Measurements from ENCODE around the gene YIPF6.
"Not testable (repeated sequence)": the region's sequence is repeated elsewhere in the genome, so short reads cannot be mapped to it uniquely, and the experiment has no call there.

Gene YIPF6, protein sequence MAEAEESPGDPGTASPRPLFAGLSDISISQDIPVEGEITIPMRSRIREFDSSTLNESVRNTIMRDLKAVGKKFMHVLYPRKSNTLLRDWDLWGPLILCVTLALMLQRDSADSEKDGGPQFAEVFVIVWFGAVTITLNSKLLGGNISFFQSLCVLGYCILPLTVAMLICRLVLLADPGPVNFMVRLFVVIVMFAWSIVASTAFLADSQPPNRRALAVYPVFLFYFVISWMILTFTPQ

DNA sequence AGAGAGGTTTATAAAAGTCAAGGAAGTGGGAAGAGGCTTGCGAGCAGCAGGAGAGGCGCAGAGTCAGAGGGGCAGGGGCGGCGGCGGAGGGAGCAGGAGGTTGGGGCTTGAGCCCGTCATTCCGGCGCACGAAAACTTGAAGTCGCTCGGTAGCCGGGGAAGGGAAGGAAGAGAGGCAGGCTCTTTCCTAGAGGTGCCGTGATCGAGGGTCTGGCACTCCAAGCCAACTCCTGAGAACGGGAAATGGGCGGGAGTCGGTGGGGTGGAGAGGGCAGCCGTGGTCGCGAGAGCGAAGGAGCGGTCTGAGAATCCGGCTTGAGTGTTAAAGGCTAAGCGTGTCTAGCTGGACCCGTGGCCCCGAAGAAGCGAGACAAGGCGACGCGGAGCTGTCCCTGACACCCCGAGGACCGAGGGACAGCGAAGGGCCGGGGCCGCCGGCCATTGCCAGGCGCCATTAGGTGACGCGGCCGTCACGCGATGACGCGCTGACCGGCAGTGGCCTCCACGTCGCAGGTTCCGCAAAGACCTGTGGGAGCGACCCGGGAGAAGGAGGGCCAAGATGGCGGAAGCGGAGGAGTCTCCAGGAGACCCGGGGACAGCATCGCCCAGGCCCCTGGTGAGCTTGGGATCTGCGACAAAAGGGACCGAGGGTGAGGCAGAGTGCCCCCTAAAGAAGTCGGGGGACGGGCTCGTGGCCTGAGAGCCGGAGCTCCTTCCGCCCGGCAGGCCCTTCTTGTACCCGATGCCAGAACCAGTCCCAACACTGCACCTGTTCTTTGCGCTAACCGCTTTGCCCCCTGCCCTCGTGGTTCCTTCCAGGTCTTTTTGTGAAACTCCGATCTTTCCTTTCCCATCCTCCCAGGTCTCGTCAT is at the start of gene YIPF6:
TSS of gene YIPF6 (plus strand) at position 544 of the 872 bp plus-strand sequence. CDS start at position 560, 16 bp downstream.
- DNase-seq: peak; percentile 57

GRCh38 chrX:68451720-68452119 is 47.1 kb upstream of the YIPF6 start:
- no peak for DNase-seq

DNA sequence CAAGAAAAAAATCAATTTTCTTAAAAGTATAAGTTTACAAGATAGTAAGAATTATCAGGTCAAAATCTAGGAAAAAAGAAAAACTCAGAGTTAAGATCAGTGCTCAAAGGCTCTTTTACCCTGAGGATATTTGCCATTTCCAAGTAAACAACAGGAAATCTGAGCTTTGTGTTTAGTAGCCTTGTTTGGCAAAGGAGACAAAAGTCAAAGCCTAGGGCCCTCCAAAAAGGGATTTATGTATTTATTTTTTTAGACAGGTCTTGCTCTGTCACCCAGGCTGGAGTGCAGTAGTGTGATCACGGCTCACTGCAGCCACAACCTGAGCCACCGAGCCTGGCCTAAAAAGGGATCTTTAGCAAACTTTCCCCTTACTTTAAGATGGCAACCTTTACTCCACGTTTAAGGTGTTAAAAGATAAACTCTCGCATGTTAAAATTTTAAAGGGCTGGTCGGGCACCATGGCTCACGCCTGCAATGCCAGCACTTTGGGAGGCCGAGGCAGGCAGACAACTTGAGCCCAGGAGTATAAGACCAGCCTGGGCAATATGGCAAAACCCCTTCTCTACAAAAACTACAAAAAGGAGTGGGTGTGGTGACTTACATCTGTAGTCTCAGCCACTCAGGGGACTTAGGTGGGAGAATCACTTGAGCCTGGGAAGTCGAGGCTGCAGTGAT is 44.2 kb upstream of the YIPF6 start:
- DNase-seq: no peak

- DNase-seq: no peak
Observed at GRCh38 chrX:68455151-68455510, 43.7 kb upstream of the YIPF6 start.

DNA sequence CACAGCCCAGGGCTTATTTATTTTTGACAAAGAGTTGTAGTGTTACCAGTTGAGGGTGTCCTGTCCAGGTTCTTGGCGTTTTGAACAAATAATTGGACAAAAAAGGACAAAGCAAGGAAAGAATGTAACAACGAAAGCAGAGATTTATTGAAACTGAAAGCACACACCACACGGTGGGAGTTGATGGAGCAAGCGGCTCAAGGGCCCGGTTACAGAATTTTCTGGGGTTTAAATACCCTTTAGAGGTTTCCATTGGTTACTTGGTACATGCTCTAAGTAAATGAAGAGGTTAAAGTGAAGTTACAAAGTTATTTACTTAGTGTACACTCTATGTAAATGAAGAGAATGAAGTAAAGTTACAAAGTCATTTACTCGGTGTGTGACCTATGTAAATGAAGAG is 37.8 kb upstream of the YIPF6 start:
- DNase-seq: no peak

DNA sequence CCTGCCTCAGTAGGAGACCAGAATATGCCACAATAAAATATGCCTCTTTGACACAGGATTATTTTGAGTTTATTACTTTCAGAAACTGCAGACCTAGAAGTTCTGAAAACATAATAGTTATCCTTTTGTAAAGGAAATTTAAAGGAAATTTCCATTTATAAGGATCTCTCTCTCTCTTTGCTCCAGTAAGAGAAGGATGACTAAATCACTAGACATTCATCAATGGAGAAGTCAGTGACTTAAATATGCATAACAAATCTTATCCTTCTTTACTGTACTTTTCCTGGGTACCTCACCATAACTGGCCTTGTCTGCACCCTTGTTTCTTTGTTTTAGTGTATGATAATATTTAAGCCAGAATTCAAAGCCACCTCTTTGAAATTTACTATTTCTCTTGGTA is 37.3 kb upstream of the YIPF6 start:
- DNase-seq: peak; percentile 7

DNA sequence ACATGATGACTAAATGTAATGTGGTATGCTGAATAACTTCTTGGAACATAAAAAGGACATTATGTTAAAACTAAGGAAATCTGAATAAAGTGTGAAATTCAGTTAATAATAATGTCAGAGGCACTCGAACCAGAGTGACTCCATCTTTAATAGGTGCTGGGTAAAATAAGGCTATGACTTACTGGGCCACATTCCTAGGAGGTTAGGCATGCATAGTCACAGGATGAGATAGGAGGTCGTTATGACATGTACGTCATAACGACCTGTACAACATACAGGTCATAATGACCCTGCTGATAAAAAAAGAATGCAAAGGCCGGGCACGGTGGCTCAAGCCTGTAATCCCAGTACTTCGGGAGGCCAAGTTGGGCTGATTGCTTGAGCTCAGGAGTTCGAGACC is 36.7 kb upstream of the YIPF6 start:
- peak; percentile 36 for DNase-seq

GRCh38 chrX:68462653-68463052 is 36.2 kb upstream of the YIPF6 start:
- DNase-seq: peak; percentile 37

DNA sequence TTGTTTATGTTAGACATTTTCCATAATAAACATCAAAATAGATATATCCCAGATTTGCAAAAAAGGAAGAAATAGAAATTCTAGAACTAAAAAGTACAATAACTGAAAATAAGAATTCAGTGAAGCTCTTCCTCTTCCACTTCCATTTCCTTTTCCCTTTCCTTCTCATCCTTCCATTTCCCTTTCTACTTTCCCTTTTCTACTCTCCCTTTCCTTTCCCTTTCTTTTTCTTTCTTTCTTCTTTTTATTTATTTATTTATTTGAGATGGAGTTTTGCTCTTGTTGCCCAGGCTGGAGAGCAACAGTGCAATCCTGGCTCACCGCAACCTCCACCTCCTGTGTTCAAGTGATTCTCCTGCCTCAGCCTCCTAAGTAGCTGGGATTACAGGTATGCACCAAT is 35.0 kb upstream of the YIPF6 start:
- no peak for DNase-seq

- DNase-seq: no peak
Observed at GRCh38 chrX:68464796-68465195, 34.1 kb upstream of the YIPF6 start.

GRCh38 chrX:68480969-68481368 is 17.9 kb upstream of the YIPF6 start:
- DNase-seq: no peak

GRCh38 chrX:68486198-68486597 is 12.7 kb upstream of the YIPF6 start:
- not testable (repeated sequence) for DNase-seq

- DNase-seq: no peak
Observed at GRCh38 chrX:68487254-68487653, 11.6 kb upstream of the YIPF6 start.

DNA sequence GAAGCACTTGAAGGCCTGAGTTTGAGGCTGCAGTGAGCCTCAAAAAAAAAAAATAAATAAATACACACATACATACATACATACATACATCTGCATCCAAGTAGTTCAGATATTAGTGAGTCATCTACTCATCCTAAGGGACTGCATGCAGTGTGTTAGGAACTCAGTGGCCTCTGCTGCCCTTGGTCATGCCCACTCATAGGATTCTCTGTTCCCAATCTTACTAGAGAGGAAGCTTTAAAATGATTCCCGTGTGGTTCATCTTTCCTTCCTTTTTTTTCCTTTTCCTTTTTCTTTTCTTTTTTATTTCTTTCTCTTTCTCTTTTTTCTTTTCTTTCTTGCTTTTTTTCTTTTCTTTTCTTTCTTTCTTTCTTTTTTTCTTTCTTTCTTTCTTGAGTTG is 10.9 kb upstream of the YIPF6 start:
- no peak for DNase-seq

DNA sequence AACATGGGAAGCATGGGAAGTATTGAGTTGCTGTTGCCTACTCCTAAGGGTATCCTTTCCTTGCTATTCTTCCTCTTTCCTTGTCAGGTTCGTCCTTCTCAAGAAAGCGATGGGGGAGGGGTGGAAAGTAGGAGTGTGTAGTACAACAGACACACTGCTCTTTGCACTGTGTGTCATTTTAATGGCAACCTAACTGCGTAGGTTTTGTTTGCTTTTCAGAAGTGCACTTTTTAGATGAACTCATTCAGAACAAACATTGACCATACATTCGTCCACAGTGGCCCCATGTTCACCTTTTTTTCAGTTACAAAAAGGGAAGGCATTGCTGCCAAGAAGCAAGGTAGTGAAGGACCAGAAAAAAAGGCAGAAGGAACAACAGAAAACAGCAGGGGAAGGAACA is 10.2 kb upstream of the YIPF6 start:
- DNase-seq: no peak

DNA sequence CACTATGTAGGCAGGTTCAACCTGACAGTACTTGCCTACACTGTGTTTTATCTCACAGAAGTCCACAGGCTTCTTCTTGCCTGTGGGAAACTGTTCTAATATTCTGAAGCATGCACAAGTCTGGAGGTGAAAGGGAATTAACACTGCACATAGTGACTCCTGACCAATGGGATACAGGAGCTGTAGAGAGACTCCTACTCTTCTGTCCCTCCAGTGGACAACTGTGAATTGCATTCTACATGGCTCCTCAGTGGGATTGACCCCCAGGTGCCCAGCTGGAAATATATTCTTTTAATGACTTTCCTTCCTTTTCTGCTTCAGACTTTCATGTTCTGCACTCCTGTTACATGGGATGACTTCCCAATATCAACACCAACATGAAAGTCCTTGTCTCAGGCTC is 8.2 kb upstream of the YIPF6 start:
- DNase-seq: peak; percentile 22

DNA sequence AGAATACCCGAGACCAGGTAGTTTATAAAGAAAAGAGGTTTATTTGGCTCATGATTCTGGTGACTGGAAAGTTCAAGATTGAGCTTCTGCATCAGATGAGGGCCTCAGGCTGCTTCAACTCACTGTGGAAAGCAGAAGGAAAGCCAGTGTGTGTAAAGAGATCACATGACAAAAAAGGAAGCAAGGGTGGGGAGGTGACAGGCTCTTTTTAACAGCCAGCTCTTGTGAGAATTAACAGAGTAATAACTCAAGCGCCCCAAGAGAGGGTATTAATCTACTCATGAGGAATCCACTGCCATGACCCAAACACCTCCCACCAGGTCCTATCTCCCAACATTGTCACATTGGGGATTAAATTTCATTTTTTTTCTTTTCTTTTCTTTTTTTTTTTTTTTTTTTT is 6.3 kb upstream of the YIPF6 start:
- DNase-seq: no peak

GRCh38 chrX:68493776-68494175 is 5.1 kb upstream of the YIPF6 start:
- not testable (repeated sequence) for DNase-seq

- no peak for DNase-seq
Observed at GRCh38 chrX:68498044-68498507, 775 bp upstream of the YIPF6 start.

DNA sequence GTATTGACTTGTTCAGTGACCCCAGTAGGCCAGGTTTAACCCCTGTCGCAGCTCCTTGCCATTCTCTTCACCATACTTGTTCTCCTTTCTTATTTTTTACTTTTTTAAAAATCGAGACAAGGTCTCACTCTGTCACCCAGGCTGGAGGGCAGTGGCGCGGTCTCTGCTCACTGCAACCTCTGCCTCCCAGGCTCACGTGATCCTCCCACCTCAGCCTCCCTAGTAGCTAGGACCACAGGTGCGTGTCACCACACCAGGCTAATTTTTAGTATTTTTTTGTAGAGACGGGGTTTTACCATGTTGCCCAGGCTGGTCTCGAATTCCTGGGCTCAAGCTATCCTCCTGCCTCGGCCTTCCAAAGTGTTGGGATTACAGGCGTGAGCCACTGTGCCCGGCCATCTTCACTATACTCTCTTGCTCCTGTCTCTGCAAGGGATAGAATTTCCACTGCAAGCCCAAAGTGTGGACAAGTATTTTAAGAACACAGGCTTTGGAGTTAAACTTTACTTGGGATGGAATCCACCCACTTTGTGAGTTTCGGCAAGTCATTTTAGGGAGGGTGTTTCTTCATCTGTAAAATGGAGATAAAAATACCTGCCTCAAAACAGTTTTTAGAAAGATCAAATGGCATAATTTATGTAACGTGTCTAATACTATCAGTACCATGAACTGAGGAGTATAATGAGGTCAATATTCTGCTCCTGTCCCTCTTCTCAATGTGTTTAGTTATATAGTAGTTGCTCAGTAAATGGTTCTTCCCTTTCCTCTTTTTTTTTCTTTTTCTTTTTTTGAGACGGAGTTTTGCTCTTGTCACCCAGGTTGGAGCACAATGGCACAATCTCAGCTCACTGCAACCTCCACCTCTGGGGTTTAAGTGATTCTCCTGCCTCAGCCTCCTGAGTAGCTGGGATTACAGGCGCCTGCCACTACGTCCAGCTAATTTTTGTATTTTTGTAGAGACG is 973 bp downstream of the YIPF6 start:
- no peak for DNase-seq

GRCh38 chrX:68503836-68504636 is 5.2 kb downstream of the YIPF6 start:
- peak; percentile 59 for DNase-seq

- DNase-seq: no peak
Observed at GRCh38 chrX:68506649-68507048, 7.8 kb downstream of the YIPF6 start.
